Daoy (cell line): ENCODE data around the gene PLA2G4F. TPM values are rescaled to one million over a fixed set of nuclear protein-coding genes. Genes with fewer than 3 reads are reported as not detected.

Experiments
- DNase-seq: peaks from one replicate; pipeline ENCODE4 v3.0.0-alpha.2; 2015; ENCODE audit warnings: low read depth
- total RNA-seq: library from RNA; depleted of rRNA; stranded (reverse); fragments of >200 nt; shearing (Covaris generic); gene quantifications from 2 replicates; pipeline ENCODE4 v1.2.3, GENCODE V29; 2014

The PLA2G4F gene
- total RNA-seq, 1 experiment from 2014 or later = not detected

- DNase-seq = peak; percentile 31
Measured at GRCh38 chr15:42131826-42132806, 24.3 kb downstream of the PLA2G4F start.

GRCh38 chr15:42131006-42131405 is 25.4 kb downstream of the PLA2G4F start:
- no peak for DNase-seq

GRCh38 chr15:42130246-42130986 is 26.0 kb downstream of the PLA2G4F start:
- DNase-seq = no peak

- no peak for DNase-seq
Measured at GRCh38 chr15:42129364-42129763, 27.1 kb downstream of the PLA2G4F start.

- DNase-seq = no peak
Measured at GRCh38 chr15:42128476-42128875, 28.0 kb downstream of the PLA2G4F start.

GRCh38 chr15:42123546-42123945 is 32.9 kb downstream of the PLA2G4F start:
- no peak for DNase-seq

GRCh38 chr15:42121682-42122081 is 34.8 kb downstream of the PLA2G4F start:
- no peak for DNase-seq

GRCh38 chr15:42121021-42121420 is 35.4 kb downstream of the PLA2G4F start:
- DNase-seq = no peak

- no peak for DNase-seq
Measured at GRCh38 chr15:42120285-42120684, 36.2 kb downstream of the PLA2G4F start.

- DNase-seq = no peak
Measured at GRCh38 chr15:42119446-42119760, 37.0 kb downstream of the PLA2G4F start.

- no peak for DNase-seq
Measured at GRCh38 chr15:42118650-42119445, 37.6 kb downstream of the PLA2G4F start.

GRCh38 chr15:42111924-42112323 is 44.5 kb downstream of the PLA2G4F start:
- DNase-seq = no peak

- DNase-seq = no peak
Measured at GRCh38 chr15:42110367-42110766, 46.1 kb downstream of the PLA2G4F start.

- DNase-seq = no peak
Measured at GRCh38 chr15:42108806-42109205, 47.6 kb downstream of the PLA2G4F start.

GRCh38 chr15:42108189-42108588 is 48.2 kb downstream of the PLA2G4F start:
- DNase-seq = no peak

- peak; percentile 38 for DNase-seq
Measured at GRCh38 chr15:42107473-42107872, 49.0 kb downstream of the PLA2G4F start.

GRCh38 chr15:42106288-42106687 is 50.1 kb downstream of the PLA2G4F start:
- DNase-seq = no peak

GRCh38 chr15:42104095-42104891 is 52.1 kb downstream of the PLA2G4F start:
- DNase-seq = no peak

GRCh38 chr15:42102646-42103235 is 53.7 kb downstream of the PLA2G4F start:
- peak; percentile 65 for DNase-seq

- peak; percentile 60 for DNase-seq
Measured at GRCh38 chr15:42101861-42102260, 54.6 kb downstream of the PLA2G4F start.
